Kidney (tissue), 14 donors: ENCODE measurements around the gene NDST1. TPM values are rescaled to one million over a fixed set of nuclear protein-coding genes. Genes with fewer than 3 reads are reported as not detected.

ENCODE experiments used
- DNase-seq, 5 donors: peaks; one replicate each; pipeline ENCODE4 v3.0.0-alpha.2; 2013 to 2020
- FAIRE-seq: peaks from 2 replicates; lab custom pipeline; 2012; peaks lifted over from hg19 to GRCh38; lab: Jason Lieb, UNC
- H3K27ac ChIP-seq, 2 donors: one replicate each; pipeline ENCODE4 v1.7.0; 2013; ENCODE audit warnings: low read depth in 2 of 2, low read length in 2 of 2, inconsistent platforms in 1 of 2
- H3K27me3 ChIP-seq: one replicate; pipeline ENCODE4 v1.7.1; 2013; ENCODE audit warnings: low read length, inconsistent platforms; ENCODE audit not compliant: control insufficient read depth, insufficient read depth
- H3K36me3 ChIP-seq, 3 donors: one replicate each; pipeline versions ENCODE4 v1.7.0 to v1.7.1; 2013; ENCODE audit warnings: low read length in 3 of 3, control low read depth in 1 of 3, inconsistent platforms in 1 of 3; ENCODE audit not compliant: insufficient read depth in 3 of 3, control insufficient read depth in 2 of 3
- H3K4me1 ChIP-seq, 3 donors: one replicate each; pipeline versions ENCODE4 v1.7.0 to v1.7.1; 2013; ENCODE audit warnings: low read length in 3 of 3, inconsistent platforms in 1 of 3, low read depth in 1 of 3; ENCODE audit not compliant: control insufficient read depth in 2 of 3, insufficient read depth in 2 of 3
- H3K4me3 ChIP-seq, 3 donors: one replicate each; pipeline versions ENCODE4 v1.7.0 to v1.8.1; 2013; ENCODE audit warnings: low read length in 3 of 3, control low read depth in 1 of 3, inconsistent platforms in 1 of 3
- H3K9ac ChIP-seq, 3 donors: one replicate each; pipeline versions ENCODE4 v1.7.0 to v1.7.1; 2013; ENCODE audit warnings: low read length in 3 of 3, control low read depth in 1 of 3, inconsistent platforms in 1 of 3
- H3K9me3 ChIP-seq, 3 donors: one replicate each; pipeline versions ENCODE4 v1.7.0 to v1.7.1; 2013; ENCODE audit warnings: low read length in 3 of 3, control low read depth in 1 of 3, inconsistent platforms in 1 of 3; ENCODE audit not compliant: control insufficient read depth in 2 of 3, insufficient read depth in 1 of 3
- intact Hi-C: fragments of 100-400 bp; cut with DNase I; formaldehyde crosslinking; loops from one replicate; pipeline ENCODE4 v1.11.1; 2022
- polyA plus RNA-seq: library from polyadenylated mRNA; stranded (reverse); fragments of 350-450 nt; fragmentation: Illumina TruSeq; extraction: RNeasy Lipid Tissue Mini Kit (QIAGEN cat#74804); gene quantifications from one replicate; pipeline ENCODE4 v1.2.3, GENCODE V29; 2014; ENCODE audit warnings: low read depth, low replicate concordance; ENCODE audit not compliant: insufficient read depth
- total RNA-seq: library from RNA; stranded (reverse); fragmentation: NEBNext Ultra II Directional; extraction: Animal tissue kit (Norgen Biotek cat#: 25700); gene quantifications from one replicate; pipeline ENCODE4 v1.2.1, GENCODE V29; 2021
- TF ChIP-seq, protein P1 (sequence below): IDR thresholded peaks from 3 replicates; pipeline ENCODE4 v1.5.1; 2012; ENCODE audit warnings: mild to moderate bottlenecking, moderate library complexity, borderline replicate concordance; ENCODE audit not compliant: insufficient read depth; ENCODE audit errors: extremely low read depth
- donor health status: control.
- donor health status: control.
- donor health status: control.
- donor health status: control.
- donor health status: control.
- donor health status: DM: yes; HTN: yes; CAD: no.
- donor health status: Normal renal cell carcinoma (clear cell type).

The NDST1 gene
- total and polyA plus RNA-seq, 2 donors from 2014 or later = 11.7 to 60.7 TPM

- peak; percentile 76 to 95 (median 91) for DNase-seq
- TF ChIP-seq, protein P1, sequence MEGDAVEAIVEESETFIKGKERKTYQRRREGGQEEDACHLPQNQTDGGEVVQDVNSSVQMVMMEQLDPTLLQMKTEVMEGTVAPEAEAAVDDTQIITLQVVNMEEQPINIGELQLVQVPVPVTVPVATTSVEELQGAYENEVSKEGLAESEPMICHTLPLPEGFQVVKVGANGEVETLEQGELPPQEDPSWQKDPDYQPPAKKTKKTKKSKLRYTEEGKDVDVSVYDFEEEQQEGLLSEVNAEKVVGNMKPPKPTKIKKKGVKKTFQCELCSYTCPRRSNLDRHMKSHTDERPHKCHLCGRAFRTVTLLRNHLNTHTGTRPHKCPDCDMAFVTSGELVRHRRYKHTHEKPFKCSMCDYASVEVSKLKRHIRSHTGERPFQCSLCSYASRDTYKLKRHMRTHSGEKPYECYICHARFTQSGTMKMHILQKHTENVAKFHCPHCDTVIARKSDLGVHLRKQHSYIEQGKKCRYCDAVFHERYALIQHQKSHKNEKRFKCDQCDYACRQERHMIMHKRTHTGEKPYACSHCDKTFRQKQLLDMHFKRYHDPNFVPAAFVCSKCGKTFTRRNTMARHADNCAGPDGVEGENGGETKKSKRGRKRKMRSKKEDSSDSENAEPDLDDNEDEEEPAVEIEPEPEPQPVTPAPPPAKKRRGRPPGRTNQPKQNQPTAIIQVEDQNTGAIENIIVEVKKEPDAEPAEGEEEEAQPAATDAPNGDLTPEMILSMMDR = peak; percentile 95
- intact Hi-C loops = loop anchor here (5.0 kb wide), 1 partner anchor 97 kb away; no protein-coding TSS in a partner anchor
- H3K27ac ChIP-seq = no peak overlapping the region
- peaks cover 0 to 6% (median 2%) of the 10 kb centered on the region in 3 donors for H3K4me1 ChIP-seq
- FAIRE-seq = peak; percentile 95
- no peak overlapping the region for H3K9ac ChIP-seq
- no peaks in the 10 kb centered on the region for H3K9me3 ChIP-seq
- no peaks in the 10 kb centered on the region for H3K36me3 ChIP-seq
- no peaks in the 10 kb centered on the region for H3K27me3 ChIP-seq
- no peak overlapping the region for H3K4me3 ChIP-seq
These were observed 52.7 kb downstream of the NDST1 start for GRCh38 chr5:150560401-150561191.

GRCh38 chr5:150561192-150561512 lies 53.2 kb downstream of the NDST1 start:
- Histone ChIP-seq H3K9ac (no peak overlapping the region), H3K4me1 (peaks cover 0 to 6% (median 2%) of the 10 kb centered on the region in 3 donors), H3K27me3 (no peaks in the 10 kb centered on the region), H3K27ac (no peak overlapping the region), H3K9me3 (no peaks in the 10 kb centered on the region), H3K36me3 (no peaks in the 10 kb centered on the region), H3K4me3 (no peak overlapping the region)
- no peak for FAIRE-seq
- intact Hi-C loops = loop anchor here (5.0 kb wide), 1 partner anchor 96 kb away; no protein-coding TSS in a partner anchor
- TF ChIP-seq, protein P1 = no peak
- DNase-seq = no peak

- intact Hi-C loops = loop anchor here (5.0 kb wide), 1 partner anchor 96 kb away; no protein-coding TSS in a partner anchor
- no peak overlapping the region for H3K4me3 ChIP-seq
- no peaks in the 10 kb centered on the region for H3K9me3 ChIP-seq
- no peak overlapping the region for H3K27ac ChIP-seq
- DNase-seq = no peak
- FAIRE-seq = no peak
- TF ChIP-seq, protein P1 = no peak
- H3K9ac ChIP-seq = no peak overlapping the region
- no peaks in the 10 kb centered on the region for H3K36me3 ChIP-seq
- H3K27me3 ChIP-seq = no peaks in the 10 kb centered on the region
- peaks cover 0 to 6% (median 2%) of the 10 kb centered on the region in 3 donors for H3K4me1 ChIP-seq
These were observed 53.8 kb downstream of the NDST1 start for GRCh38 chr5:150561571-150562275.
